ENCODE data around the gene PATJ. TPM values are rescaled to one million over a fixed set of nuclear protein-coding genes. Genes with fewer than 3 reads are reported as not detected.

The PATJ gene
- total RNA-seq, 1 experiment from 2014 or later = 47.3 TPM

DNA sequence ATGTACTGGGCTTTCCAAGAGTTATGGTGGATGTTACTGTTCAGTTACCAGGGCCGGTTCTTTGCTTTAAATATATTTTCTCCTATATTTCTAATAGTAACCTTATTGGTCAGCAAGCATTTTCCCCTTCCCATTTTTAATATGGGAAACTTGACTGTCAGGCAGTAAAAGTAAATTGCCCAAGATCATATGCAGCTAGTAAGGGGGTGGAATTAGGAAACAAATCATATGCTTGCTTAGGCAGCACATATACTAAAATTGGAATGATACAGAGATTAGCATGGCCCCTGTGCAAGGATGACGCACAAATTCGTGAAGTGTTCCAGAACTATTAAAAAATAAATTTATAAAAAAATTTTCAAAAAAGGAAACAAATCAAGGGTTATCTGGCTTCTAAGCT lies 73.9 kb downstream of the PATJ start:
- no peaks in the 10 kb centered on the region for H3K79me1 ChIP-seq (ENCODE audit: insufficient read depth, low read depth, low read length, poor library complexity, severe bottlenecking)
- no peak overlapping the region for H4K5ac ChIP-seq (ENCODE audit: insufficient read length, low read depth, low read length)
- H3K18ac ChIP-seq (ENCODE audit: insufficient read length, low read depth, low read length) = no peak overlapping the region
- no peaks in the 10 kb centered on the region for H3K4me1 Mint-ChIP-seq
- H4K8ac ChIP-seq (replicated peaks; ENCODE audit: insufficient read length, low read depth, low read length) = no peak overlapping the region
- H3K23me2 ChIP-seq (ENCODE audit: insufficient read length, low read depth, low read length, poor library complexity, severe bottlenecking) = no peaks in the 10 kb centered on the region
- no peak overlapping the region for H3K14ac ChIP-seq (ENCODE audit: insufficient read depth, low read length)
- no peak overlapping the region for H4K91ac ChIP-seq (ENCODE audit: insufficient read length, low read depth, low read length)
- peaks cover 3 to 35% (median 21%) of the 10 kb centered on the region in 3 experiments; a peak in 5 of 7 replicates for H3K36me3 Mint-ChIP-seq (ENCODE audit: insufficient read depth in 1 of 3, low read depth in 3 of 3)
- H3K27me3 ChIP-seq (ENCODE audit: insufficient read depth, low read length) = no peaks in the 10 kb centered on the region
- H3T11ph ChIP-seq (ENCODE audit: low read length) = no peak overlapping the region
- no peaks in the 10 kb centered on the region for H3K27me3 Mint-ChIP-seq (ENCODE audit: low read depth)
- H2AK5ac ChIP-seq (ENCODE audit: insufficient read length, low read length) = no peak overlapping the region
- no peaks in the 10 kb centered on the region for H3K4me1 ChIP-seq (ENCODE audit: insufficient read depth, low read length)
- H2BK120ac ChIP-seq (ENCODE audit: low read depth, low read length, poor library complexity, severe bottlenecking) = no peak overlapping the region
- H3K4me2 ChIP-seq (ENCODE audit: insufficient read depth, insufficient read length, low read length) = no peak overlapping the region
- H4K20me1 ChIP-seq (ENCODE audit: control insufficient read depth, insufficient read depth, insufficient read length) = no peaks in the 10 kb centered on the region
- TF ChIP-seq, protein P1, sequence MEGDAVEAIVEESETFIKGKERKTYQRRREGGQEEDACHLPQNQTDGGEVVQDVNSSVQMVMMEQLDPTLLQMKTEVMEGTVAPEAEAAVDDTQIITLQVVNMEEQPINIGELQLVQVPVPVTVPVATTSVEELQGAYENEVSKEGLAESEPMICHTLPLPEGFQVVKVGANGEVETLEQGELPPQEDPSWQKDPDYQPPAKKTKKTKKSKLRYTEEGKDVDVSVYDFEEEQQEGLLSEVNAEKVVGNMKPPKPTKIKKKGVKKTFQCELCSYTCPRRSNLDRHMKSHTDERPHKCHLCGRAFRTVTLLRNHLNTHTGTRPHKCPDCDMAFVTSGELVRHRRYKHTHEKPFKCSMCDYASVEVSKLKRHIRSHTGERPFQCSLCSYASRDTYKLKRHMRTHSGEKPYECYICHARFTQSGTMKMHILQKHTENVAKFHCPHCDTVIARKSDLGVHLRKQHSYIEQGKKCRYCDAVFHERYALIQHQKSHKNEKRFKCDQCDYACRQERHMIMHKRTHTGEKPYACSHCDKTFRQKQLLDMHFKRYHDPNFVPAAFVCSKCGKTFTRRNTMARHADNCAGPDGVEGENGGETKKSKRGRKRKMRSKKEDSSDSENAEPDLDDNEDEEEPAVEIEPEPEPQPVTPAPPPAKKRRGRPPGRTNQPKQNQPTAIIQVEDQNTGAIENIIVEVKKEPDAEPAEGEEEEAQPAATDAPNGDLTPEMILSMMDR (conservative IDR thresholded peaks at IDR 0.05) = no peak
- no peak for DNase-seq
- H3K27ac Mint-ChIP-seq = no peak overlapping the region
- H2BK15ac ChIP-seq (ENCODE audit: low read depth, low read length) = no peak overlapping the region
- H3K9ac ChIP-seq (ENCODE audit: extremely low read depth, insufficient read length, low read length) = no peak overlapping the region
- no CpG with 5 or more reads among the region's 3 CpGs for WGBS (ENCODE audit: extremely low coverage, insufficient read length, low lambda C conversion rate)
- no peaks in the 10 kb centered on the region for H3K9me3 ChIP-seq (ENCODE audit: control insufficient read depth, low read depth, low read length)
- H2BK5ac ChIP-seq (ENCODE audit: insufficient read length, low read length) = no peak overlapping the region
- no peaks in the 10 kb centered on the region for H3K9me3 Mint-ChIP-seq
- H3K23ac ChIP-seq (ENCODE audit: insufficient read length, low read depth, low read length) = no peak overlapping the region
- no peak overlapping the region for H3K4ac ChIP-seq (ENCODE audit: low read depth, low read length)
- H2AFZ ChIP-seq (ENCODE audit: low read length) = no peak overlapping the region
- no peak overlapping the region for H3K56ac ChIP-seq (ENCODE audit: insufficient read length, low read depth, low read length)
- no peaks in the 10 kb centered on the region for H3K79me2 ChIP-seq (ENCODE audit: insufficient read depth, low read length)
- no peak overlapping the region for H2BK20ac ChIP-seq (ENCODE audit: low read depth, low read length, poor library complexity, severe bottlenecking)
- no peak overlapping the region for H3K4me3 Mint-ChIP-seq
- H2BK12ac ChIP-seq (ENCODE audit: insufficient read length, low read depth, low read length) = no peak overlapping the region
- no peak overlapping the region for H3K27ac ChIP-seq (ENCODE audit: insufficient read length, low read depth, low read length)

Measured in H9 (cell line).